Activated CD4-positive, alpha-beta T cell treated with anti-CD3 and anti-CD28 coated beads, Interleukin-2, amount 50 U/mL, for 1 hour (primary cell): ENCODE data around the gene TJP3.

ENCODE experiments used
- DNase-seq: peaks from one replicate; pipeline ENCODE4 v3.0.0-alpha.2; 2020

The TJP3 gene

GRCh38 chr19:3788996-3789778, 81.0 kb downstream of the TJP3 start:
- no peak for DNase-seq

- no peak for DNase-seq
Observed at GRCh38 chr19:3790209-3790734, 82.1 kb downstream of the TJP3 start.

- DNase-seq = no peak
Observed at GRCh38 chr19:3790941-3791340, 82.8 kb downstream of the TJP3 start.

GRCh38 chr19:3792114-3792513, 83.9 kb downstream of the TJP3 start:
- no peak for DNase-seq

- DNase-seq = no peak
Observed at GRCh38 chr19:3793799-3794198, 85.6 kb downstream of the TJP3 start.

- DNase-seq = no peak
Observed at GRCh38 chr19:3796358-3796757, 88.2 kb downstream of the TJP3 start.

GRCh38 chr19:3798137-3798536, 90.0 kb downstream of the TJP3 start:
- DNase-seq = no peak
